Measurements from ENCODE around the gene SEC62.
"Not testable (repeated sequence)": the region's sequence is repeated elsewhere in the genome, so short reads cannot be mapped to it uniquely, and the experiment has no call there.

SEC62 gene

DNA sequence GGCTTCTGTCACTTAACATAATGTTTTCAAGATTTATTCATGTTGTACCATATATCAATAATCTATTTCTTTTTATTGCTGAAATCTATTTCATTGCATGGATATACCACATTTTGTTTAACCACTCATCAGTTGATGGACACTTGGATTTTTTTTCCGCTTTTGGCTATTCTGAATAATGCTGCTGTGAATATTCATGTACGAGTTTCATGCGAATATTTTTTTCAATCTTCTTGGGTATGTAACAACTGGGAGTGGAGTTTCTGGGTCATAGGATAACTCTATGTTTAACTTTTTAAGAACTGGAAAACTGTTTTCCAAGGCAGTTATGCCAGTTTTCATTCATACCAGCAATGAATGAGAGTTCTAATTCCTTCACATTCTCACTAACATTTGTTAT lies 49.5 kb downstream of the SEC62 start:
- no peak for DNase-seq

DNA sequence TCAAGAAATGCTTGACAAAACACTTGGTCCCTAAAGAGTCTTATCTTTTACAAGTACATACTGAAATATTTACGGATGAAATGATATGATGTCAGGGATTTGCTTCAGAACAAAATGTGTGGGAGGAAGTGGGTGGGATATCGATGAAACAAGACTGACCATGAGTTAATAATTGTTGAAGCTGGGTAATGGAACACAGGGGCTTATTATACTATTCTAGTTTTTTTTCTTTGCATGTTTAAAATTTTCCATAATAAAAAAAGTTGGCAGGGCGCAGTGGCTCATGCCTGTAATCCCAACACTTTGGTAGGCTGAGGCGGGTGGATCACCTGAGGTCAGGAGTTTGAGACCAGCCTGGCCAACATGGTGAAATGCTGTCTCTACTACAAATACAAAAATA lies 52.7 kb downstream of the SEC62 start:
- DNase-seq = not testable (repeated sequence)

DNA sequence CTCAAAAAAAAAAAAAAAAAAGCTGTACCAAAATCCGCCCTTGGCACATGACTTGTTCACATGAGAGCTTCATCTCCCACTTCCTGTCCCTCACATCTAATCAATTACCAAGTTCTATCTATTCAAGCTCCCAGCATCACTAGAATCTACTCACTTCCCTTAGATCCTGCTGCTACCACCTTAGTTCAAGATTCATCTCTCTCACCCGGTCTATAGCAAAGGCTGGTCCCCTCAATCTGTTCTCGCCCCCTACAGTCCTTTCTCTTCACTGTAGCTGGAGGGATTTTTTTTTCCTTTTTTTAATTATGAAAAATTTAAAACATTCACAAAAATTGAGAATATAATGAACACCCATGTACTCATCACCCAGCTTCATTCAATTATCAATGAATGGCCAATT lies 54.5 kb downstream of the SEC62 start:
- DNase-seq = no peak

DNA sequence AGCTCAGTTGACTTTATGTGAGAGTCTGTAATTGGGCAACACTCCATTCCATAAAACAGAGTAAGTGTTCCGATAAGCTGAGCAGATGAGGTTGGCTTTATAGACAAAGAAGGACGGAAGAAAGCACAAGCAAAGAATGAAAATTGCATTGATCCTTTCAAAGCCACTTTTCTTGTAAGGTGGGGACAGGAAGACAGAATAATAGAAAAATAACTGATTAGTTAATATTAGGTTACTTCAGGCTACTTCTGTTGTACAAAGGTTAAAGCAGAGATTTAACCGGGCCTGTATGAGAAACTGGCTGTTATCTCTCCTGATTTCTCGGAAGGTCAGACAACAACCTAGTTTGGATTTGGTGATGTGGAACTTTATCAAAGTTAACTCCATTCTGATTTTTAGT lies 55.7 kb downstream of the SEC62 start:
- DNase-seq = no peak

DNA sequence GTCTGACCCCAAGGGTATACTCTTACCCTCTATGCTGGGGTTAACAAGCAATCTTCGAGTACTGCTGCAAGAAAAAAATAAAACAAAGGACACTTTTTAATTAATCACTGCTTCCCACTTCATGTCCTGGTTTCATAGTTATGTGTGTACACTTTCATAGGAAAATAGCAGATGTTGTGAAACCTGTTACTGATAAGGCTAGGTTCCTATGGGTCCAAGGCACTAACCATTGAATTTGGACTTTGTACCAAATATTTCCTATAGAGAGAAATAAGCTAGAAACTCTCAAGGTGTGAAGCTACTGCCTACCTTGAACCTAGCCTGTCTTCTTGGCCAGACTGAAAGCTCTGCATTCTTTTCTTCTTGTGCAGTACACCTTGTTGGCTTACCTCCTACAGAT lies 56.6 kb downstream of the SEC62 start:
- no peak for DNase-seq

DNA sequence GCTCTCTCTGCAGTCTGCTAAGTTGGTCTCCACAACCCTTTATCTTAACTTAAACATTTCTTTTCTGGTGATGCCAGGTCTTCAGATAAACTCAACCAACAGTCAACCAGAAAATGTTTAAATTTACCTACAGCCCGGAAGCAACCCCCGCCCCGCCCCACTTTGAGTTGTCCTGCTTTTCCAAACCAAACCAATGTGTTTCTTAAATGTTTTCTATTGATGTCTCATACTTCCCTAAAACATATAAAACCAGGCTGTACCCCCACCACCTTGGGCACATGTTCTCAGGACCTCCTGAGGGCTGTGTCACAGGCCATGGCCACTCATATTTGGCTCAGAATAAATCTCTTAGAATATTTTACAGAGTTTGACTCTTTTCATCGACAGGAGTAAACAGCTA lies 58.0 kb downstream of the SEC62 start:
- DNase-seq = no peak

DNA sequence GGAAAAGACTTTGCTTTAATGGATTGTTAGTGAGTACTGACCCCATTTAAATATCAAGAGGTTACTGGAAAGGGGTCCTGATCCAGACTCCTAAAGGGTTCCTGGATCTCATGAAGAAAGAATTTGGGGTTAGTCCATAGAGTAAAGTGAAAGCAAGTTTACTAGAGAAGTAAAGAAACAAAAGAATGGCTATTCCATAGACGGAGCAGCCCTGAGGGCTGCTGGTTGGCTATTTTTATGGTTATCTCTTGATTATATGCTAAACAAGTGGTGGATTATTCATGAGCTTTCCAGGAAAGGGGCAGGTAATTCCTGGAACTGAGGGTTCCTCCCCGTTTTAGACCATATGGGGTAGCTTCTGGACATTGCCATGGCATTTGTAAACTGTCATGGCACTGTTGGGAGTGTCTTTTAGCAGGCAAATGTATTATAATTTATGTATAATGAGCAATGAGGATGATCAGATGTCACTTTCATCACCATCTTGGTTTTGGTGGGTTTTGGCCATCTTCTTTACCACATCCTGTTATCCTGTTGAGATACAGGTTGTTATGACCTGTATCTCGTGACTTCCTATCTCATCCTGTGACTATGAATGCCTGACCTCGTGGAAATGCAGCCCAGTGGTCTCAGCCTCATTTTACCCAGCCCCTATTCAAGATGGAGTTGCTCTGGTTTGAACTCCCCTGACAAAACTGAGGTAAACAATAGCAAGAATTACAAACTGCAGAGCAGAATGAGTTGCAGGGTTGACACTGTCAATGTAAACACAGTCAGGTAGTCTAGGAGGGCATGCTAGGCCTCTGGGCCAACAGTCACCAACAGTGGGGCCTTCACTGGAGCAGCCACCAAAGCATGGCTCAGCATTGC lies 60.9 kb downstream of the SEC62 start:
- DNase-seq = no peak

DNA sequence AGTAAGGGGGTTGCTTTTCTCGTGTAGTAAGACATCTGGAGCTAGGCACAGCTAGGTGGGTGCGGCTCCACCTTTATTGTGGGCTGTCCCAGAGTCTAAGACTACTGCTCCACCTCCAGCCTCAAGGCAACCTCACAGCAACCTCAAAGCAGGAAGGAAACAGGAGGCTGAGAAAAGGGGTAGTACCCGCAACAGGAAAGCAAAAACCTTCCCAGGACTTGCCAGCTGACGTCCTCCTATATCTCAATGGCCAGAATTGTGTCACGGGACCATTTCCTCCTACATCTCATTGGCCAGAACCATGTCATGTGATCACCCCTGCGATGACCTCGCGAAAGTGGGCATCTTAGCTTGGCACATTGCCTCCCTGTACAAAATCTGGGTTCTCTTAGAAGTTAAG lies 66.9 kb downstream of the SEC62 start:
- DNase-seq = no peak

DNA sequence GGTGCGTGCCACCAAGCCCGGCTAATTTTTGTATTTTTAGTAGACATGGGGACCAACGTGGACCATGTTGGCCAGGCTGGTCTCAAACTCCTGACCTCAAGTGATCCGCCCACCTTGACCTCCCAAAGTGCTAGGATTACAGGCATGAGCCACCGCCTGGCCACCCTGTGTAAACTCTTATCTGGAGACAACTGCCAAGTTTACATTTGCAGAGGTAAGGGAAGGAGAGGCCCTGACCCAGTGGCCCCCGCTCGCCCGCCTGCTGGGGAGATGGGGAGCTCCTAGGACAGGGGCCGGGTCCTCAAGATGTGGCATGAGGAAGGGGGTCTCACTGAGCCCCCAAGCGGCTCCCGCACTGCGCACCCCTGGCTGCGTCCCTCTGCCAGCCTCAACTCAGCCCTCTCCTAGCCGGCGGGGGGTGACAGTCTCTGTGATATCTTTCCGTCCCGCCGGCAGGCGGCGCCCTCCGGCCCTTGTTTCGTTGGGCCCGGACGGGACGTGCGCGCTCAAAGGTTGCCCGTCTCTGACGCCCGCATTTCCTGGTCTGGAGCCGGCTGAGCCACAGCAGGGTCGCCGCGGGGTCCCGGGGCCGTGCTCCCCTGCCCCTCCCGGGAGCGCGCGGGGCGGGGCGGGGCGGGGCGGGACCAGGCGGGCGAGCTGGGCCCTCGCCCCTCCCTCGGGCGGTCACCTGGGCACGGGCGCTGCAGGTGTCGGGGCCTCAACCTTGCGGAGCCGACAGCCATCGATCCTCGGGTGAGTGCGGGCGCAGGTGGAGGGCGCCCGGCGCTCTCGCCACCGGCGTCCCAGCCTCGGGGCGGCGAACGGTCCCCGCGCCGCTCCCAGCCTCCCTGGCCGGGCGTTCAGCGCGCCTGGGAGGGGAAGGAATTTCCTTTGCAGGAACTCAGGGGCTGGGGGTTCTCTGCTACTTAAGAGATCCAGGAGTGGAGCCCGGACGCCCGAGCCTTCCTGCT lies 71.1 kb downstream of the SEC62 start, which contains the start of gene GPR160:
GPR160 (plus strand) TSS at position 533 of the 971 bp plus-strand sequence. CDS start 45,978 bp downstream, outside the sequence.
- peak; percentile 72 for DNase-seq

DNA sequence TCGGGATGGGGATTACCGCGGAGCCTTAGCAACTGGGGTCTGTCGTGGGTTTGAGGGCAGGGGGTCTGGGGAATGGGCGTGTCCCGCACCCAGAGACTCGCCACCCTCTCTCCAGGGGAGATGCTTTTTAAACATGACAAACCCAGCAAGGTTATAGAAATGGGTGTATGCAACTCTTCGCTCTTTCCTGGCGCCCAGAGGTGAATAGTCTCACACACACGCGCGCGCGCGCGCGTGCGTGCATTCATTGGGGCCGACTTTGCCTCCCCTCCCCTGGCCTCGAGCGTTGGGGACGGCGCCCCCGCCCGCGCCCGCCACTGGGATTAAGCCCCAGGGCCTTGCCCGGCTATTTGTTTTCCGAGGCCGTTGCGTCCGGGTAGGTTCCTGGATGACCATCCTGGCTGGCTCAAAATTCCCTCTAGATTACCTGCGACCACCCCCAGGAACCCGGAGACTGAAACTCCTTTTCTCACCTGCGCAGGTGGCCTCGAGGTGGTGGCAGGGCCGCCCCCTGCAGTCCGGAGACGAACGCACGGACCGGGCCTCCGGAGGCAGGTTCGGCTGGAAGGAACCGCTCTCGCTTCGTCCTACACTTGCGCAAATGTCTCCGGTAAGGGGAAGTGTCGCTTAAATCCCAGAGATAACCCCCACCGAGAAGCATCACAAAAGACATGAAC lies 72.0 kb downstream of the SEC62 start:
- DNase-seq = no peak

DNA sequence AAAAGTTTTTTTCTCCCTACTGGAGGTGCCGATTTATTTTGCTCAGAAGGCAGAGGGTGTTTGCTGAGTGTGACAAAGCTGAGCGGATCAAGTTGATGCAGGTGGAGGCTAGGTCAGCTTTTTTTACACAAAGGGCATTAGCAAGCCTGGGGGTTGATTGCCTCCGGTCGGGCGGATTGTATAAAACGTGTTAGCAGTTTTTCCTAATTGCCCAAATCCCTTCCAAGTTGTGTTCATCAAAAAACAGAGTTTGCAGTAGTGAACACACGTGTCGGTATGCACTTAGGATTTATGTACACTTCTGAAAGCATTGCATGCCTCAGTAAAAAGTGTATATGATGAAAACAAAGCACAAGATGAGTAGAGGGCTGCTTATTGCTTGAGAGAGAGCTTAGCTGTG lies 73.8 kb downstream of the SEC62 start:
- DNase-seq = no peak

DNA sequence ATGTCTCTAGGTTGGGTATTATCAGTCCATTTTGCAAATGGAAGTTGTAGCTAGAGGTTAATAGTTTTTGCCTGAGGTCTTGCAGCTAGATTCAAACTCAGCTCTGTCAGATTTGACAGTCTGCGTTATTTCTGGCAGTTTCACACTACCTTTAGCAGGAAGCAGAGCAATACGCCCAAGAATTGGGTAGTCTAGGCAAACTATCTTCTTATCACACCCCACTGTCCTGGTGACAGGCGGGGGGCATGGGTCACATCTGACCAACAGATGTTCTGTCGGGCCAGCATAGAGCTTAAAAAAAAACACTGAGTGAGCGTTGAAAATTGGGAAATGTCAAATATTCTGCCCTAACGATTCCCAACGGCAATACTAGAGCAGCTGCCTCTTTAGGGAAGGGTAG lies 76.9 kb downstream of the SEC62 start:
- no peak for DNase-seq

DNA sequence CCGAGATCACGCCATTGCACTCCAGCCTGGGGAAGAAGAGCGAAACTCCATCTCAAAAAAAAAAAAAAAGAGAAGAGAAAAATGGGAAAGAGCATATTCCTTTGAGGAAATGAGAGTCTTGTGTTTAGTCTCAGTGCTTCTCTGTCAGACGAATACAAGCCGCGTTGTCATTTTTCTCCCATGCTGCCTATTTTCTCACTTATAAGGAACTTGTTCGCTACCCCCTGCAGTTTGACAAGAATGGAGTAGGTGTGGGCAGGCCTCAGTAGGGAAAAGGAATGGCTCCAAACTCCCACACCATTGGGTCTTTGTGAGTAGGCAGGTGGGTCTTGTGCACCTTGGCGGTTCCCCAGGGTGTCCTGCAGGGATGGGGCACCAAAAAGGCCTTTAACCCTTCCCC lies 77.7 kb downstream of the SEC62 start:
- DNase-seq = no peak

DNA sequence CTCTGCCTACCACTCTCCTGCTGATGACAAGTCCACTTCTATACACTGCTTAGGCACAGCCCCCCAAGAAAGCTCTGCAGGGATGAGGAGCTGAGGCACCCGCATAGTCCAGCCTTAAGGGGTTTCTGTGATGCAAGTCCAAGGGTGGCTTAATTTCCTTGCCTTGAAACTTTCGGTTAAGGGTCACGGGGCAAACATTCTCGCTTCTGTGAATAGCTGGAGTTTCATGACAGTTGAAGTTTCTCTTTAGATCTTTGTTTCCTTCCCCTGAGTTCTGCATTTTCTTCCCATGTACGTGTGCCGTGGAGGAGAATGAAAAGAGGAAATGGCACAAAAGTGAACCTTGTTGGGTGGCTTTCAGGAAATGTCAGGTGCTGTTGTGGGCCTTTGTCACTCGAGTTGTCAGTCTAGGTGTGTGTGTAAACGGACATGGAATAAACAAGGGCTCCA lies 78.2 kb downstream of the SEC62 start:
- peak; percentile 29 for DNase-seq

DNA sequence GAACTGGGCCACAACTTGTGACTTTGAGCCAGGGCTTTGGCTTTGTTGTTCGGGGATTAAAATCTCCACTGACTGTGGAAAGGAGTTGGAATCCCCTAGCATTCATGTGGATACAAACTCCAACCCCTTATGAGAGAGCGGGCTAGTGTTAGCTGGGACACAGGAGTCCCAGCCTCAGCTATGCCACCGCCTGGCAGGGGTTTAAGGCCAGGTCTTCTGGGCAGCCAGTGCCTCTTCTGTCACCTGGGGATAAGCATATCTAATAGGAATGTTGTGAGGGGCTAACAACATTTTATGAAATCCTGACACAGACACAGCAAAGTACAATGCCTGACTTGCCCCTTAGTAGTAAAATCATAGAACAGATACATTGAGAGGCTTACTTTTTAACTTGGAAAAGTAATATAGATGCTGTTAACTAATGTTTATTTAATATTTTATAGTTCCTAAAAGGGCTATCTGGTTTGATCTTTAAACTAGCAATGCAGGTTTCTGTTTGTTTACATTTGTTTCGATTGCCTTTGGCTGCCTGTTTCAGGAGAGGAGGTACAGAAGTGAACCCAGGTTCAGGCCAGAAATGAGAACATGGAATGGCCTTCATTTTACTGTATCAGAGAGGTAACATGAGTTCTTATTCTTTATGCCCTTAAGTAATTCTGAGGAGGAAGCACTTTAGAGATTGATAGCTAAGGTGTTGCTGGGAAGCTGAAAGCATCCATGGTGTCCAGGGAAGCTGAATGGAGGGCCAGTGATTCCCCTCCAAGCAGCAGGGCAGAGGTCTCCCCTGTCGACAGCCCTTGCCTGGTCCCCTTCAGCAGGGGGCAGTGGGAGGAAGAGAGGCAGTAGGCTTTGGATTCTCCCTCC lies 79.9 kb downstream of the SEC62 start:
- DNase-seq = no peak

DNA sequence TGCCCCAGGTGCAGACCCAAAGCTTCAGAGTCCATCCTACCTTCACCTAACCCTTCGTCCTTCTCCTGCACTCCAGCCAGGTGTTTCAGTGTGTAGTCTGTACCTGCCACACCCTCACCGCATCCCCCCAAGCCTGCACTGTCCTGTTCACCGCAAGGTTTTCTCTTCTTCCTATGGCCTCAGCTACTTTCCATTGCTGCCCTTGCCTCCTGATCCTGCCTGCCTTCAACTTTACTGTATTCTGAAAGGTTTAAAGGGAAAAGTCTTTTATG lies 80.5 kb downstream of the SEC62 start:
- DNase-seq = no peak

Measured in femur (tissue), 1 donor.